ENCODE measurements around the gene ZNF625. TPM values are rescaled to one million over a fixed set of nuclear protein-coding genes. Genes with fewer than 3 reads are reported as not detected.
"Not testable (repeated sequence)": the region's sequence is repeated elsewhere in the genome, so short reads cannot be mapped to it uniquely, and the experiment has no call there.

Gene ZNF625
- polyA plus RNA-seq, 3 donors, result 0.37 TPM; not detected in 2

DNA sequence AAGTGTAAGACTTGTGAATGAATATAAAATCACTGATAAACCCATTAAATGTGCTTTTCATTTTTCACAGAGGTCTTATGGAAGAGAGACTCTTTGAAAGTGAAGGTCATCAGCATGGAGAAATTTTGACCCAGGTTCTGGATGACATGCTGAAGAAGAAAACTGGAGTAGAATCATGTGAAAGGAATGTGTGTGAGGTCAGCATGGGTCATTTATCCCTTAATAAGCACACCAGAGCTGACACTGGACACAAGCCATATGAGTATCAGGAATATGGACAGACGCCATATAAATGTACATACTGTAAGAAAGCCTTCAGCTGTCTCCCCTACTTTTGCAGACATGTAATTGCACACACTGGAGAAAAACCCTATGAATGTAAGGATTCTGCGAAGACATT, 45.4 kb downstream of the ZNF625 start:
- H3K27me3 ChIP-seq (ENCODE audit: control insufficient read depth in 2 of 2, insufficient read depth in 2 of 2, low read length in 2 of 2), result no peaks in the 10 kb centered on the region

GRCh38 chr19:12103909-12104308, 52.6 kb downstream of the ZNF625 start:
- H2AFZ ChIP-seq (ENCODE audit: insufficient read depth, low read depth, low read length, poor library complexity, severe bottlenecking); H3K4me1 ChIP-seq (ENCODE audit: control insufficient read depth in 1 of 2, insufficient read depth in 2 of 2, low read length in 2 of 2); H3K4me2 ChIP-seq (replicated peaks; ENCODE audit: extremely low read depth, low read length, poor library complexity, severe bottlenecking); H3K36me3 ChIP-seq (replicated peaks in 1 of 2; ENCODE audit: control insufficient read depth in 1 of 2, insufficient read depth in 2 of 2, low read length in 2 of 2); H3K4me1 Mint-ChIP-seq; H3K27ac ChIP-seq (ENCODE audit: low read depth in 1 of 2, low read length in 2 of 2); H3K4me3 ChIP-seq (replicated peaks in 1 of 3; ENCODE audit: low read depth in 2 of 3, low read length in 3 of 3); H3K4me3 Mint-ChIP-seq; DNase-seq; H3K27ac Mint-ChIP-seq; H4K20me1 ChIP-seq (ENCODE audit: insufficient read depth, low read length); intact Hi-C loops (cut with micrococcal nuclease); H3K9ac ChIP-seq (ENCODE audit: insufficient read depth, low read length, poor library complexity, severe bottlenecking); H3K27me3 Mint-ChIP-seq (ENCODE audit: low read depth in 3 of 3); H3K27me3 ChIP-seq (ENCODE audit: control insufficient read depth in 2 of 2, insufficient read depth in 2 of 2, low read length in 2 of 2): not testable (repeated sequence)
- Histone ChIP-seq H3K9me3 (replicated peaks in 1 of 2; ENCODE audit: control insufficient read depth in 1 of 2, insufficient read depth in 1 of 2, low read length in 2 of 2) (peaks cover 59% of the 10 kb centered on the region in 2 donors), H3K79me2 (ENCODE audit: insufficient read depth, low read length) (peaks cover 12% of the 10 kb centered on the region)
- no CpG with 5 or more reads among the region's 4 CpGs for WGBS (ENCODE audit: insufficient coverage)
- Mint-ChIP-seq H3K9me3 (peaks cover 36 to 75% (median 66%) of the 10 kb centered on the region in 7 donors), H3K36me3 (peaks cover 12 to 30% of the 10 kb centered on the region in 2 donors)

More for the DNA sequence above, 45.4 kb downstream of the ZNF625 start:
- Histone ChIP-seq H3K4me3 (replicated peaks in 1 of 3; ENCODE audit: low read depth in 2 of 3, low read length in 3 of 3) (peak overlapping the region in 1 of 3 experiments; percentile 18), H3K4me1 (ENCODE audit: control insufficient read depth in 1 of 2, insufficient read depth in 2 of 2, low read length in 2 of 2) (no peaks in the 10 kb centered on the region), H2AFZ (ENCODE audit: insufficient read depth, low read depth, low read length, poor library complexity, severe bottlenecking) (no peak overlapping the region), H4K20me1 (ENCODE audit: insufficient read depth, low read length) (no peaks in the 10 kb centered on the region), H3K27ac (ENCODE audit: low read depth in 1 of 2, low read length in 2 of 2) (no peak overlapping the region), H3K9me3 (replicated peaks in 1 of 2; ENCODE audit: control insufficient read depth in 1 of 2, insufficient read depth in 1 of 2, low read length in 2 of 2) (peaks cover 66 to 96% of the 10 kb centered on the region in 2 donors), H3K9ac (ENCODE audit: insufficient read depth, low read length, poor library complexity, severe bottlenecking) (no peak overlapping the region), H3K36me3 (replicated peaks in 1 of 2; ENCODE audit: control insufficient read depth in 1 of 2, insufficient read depth in 2 of 2, low read length in 2 of 2) (peaks cover 12 to 56% of the 10 kb centered on the region in 2 donors), H3K4me2 (replicated peaks; ENCODE audit: extremely low read depth, low read length, poor library complexity, severe bottlenecking) (no peak overlapping the region), H3K79me2 (ENCODE audit: insufficient read depth, low read length) (peaks cover 11% of the 10 kb centered on the region)
- intact Hi-C loops (cut with micrococcal nuclease), result no loop called here
- peaks cover 0 to 1% (median 0%) of the 10 kb centered on the region in 3 donors for H3K27me3 Mint-ChIP-seq (ENCODE audit: low read depth in 3 of 3)
- no peak for DNase-seq
- WGBS (ENCODE audit: insufficient coverage), result no CpG with 5 or more reads among the region's 2 CpGs
- TF ChIP-seq, protein P1, sequence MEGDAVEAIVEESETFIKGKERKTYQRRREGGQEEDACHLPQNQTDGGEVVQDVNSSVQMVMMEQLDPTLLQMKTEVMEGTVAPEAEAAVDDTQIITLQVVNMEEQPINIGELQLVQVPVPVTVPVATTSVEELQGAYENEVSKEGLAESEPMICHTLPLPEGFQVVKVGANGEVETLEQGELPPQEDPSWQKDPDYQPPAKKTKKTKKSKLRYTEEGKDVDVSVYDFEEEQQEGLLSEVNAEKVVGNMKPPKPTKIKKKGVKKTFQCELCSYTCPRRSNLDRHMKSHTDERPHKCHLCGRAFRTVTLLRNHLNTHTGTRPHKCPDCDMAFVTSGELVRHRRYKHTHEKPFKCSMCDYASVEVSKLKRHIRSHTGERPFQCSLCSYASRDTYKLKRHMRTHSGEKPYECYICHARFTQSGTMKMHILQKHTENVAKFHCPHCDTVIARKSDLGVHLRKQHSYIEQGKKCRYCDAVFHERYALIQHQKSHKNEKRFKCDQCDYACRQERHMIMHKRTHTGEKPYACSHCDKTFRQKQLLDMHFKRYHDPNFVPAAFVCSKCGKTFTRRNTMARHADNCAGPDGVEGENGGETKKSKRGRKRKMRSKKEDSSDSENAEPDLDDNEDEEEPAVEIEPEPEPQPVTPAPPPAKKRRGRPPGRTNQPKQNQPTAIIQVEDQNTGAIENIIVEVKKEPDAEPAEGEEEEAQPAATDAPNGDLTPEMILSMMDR (IDR thresholded peaks at IDR 0.05), result no peak
- H3K9me3 Mint-ChIP-seq, result peaks cover 47 to 92% (median 80%) of the 10 kb centered on the region in 7 donors
- H3K4me1 Mint-ChIP-seq, result no peaks in the 10 kb centered on the region
- no peak overlapping the region for H3K4me3 Mint-ChIP-seq
- no peak overlapping the region for H3K27ac Mint-ChIP-seq
- peaks cover 32 to 65% of the 10 kb centered on the region in 2 donors for H3K36me3 Mint-ChIP-seq

All from CD14-positive monocyte (primary cell).